ENCODE measurements around the gene DCX. TPM values are rescaled to one million over a fixed set of nuclear protein-coding genes. Genes with fewer than 3 reads are reported as not detected.

The DCX gene
- total RNA-seq, 1 donor from 2014 or later = 0.05 TPM

DNA sequence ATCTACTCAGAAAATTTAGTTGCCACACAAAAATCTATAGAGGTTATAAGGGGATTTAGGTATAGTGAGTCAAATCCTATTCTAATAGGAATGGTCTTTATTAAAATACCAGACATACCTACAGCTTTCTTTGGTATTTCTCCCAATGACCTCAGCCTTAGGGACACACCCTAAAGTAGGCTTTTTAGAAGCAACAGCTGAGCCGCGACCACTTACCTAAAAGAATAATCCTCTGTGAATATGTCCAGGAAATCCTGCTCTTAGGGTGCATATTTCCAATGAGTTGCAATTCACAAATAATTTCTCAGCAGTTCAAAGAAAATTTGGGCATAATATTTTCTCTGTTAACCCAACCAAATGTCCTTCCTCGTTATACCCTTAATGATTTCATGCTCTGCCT, 2.7 kb downstream of the DCX start:
- H3K27me3 ChIP-seq (ENCODE audit: low read depth) = peaks cover 5% of the 10 kb centered on the region
- no peaks in the 10 kb centered on the region for H3K36me3 ChIP-seq
- TF ChIP-seq, protein P1, sequence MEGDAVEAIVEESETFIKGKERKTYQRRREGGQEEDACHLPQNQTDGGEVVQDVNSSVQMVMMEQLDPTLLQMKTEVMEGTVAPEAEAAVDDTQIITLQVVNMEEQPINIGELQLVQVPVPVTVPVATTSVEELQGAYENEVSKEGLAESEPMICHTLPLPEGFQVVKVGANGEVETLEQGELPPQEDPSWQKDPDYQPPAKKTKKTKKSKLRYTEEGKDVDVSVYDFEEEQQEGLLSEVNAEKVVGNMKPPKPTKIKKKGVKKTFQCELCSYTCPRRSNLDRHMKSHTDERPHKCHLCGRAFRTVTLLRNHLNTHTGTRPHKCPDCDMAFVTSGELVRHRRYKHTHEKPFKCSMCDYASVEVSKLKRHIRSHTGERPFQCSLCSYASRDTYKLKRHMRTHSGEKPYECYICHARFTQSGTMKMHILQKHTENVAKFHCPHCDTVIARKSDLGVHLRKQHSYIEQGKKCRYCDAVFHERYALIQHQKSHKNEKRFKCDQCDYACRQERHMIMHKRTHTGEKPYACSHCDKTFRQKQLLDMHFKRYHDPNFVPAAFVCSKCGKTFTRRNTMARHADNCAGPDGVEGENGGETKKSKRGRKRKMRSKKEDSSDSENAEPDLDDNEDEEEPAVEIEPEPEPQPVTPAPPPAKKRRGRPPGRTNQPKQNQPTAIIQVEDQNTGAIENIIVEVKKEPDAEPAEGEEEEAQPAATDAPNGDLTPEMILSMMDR (IDR thresholded peaks at IDR 0.05; ENCODE audit: borderline replicate concordance) = no peak
- H3K27ac ChIP-seq (replicated peaks) = no peak overlapping the region
- no peak for DNase-seq
- no peak overlapping the region for H3K4me3 ChIP-seq
- no peaks in the 10 kb centered on the region for H3K9me3 ChIP-seq (replicated peaks)
- no peaks in the 10 kb centered on the region for H3K4me1 ChIP-seq
- intact Hi-C loops (cut with micrococcal nuclease) = no loop called here

DNA sequence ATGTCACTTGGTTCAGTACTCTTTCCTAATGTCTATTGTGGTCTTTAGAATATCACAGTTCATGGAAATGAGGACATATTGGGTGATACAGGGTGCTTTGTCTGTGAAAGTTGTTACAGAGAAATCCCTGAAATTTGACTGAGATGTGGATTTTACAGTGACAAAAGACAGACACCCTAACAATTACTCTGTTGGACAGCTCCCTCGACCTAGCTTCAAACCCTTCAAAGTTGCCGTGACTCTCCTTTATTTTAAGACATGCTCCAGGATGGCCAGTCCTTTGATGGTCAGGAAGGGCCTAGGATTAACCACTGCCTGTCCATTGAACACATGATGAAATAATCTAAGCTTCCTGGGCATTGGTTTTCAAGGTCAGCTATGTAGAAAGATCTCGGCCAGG, 4.0 kb downstream of the DCX start:
- Histone ChIP-seq H3K9me3 (replicated peaks) (no peaks in the 10 kb centered on the region), H3K27ac (replicated peaks) (no peak overlapping the region), H3K4me3 (no peak overlapping the region), H3K27me3 (ENCODE audit: low read depth) (peaks cover 5% of the 10 kb centered on the region), H3K4me1 (no peaks in the 10 kb centered on the region), H3K36me3 (no peaks in the 10 kb centered on the region)
- intact Hi-C loops (cut with micrococcal nuclease) = no loop called here
- DNase-seq = no peak
- TF ChIP-seq, protein P1 (IDR thresholded peaks at IDR 0.05; ENCODE audit: borderline replicate concordance) = no peak

DNA sequence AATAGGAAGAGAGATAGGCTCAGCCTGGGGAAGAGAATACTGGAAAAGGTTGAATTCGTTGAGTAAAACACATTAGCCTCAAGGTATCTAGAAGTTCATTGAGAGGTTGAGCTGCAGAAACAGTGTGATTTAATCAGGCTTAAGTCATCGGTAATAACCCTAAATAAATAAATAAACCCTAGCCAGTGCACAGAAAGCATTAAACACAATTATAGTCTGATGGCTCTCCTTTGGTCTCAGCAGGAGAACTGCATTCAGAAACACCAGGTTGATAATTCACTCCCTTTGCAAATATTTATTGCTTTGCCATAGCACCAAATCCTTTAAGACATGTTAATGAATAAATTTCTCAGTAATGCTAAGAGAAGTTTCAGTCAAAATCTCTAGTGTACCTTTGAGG, 9.6 kb downstream of the DCX start:
- intact Hi-C loops (cut with micrococcal nuclease) = no loop called here
- H3K9me3 ChIP-seq (replicated peaks) = no peaks in the 10 kb centered on the region
- TF ChIP-seq, protein P1 (IDR thresholded peaks at IDR 0.05; ENCODE audit: borderline replicate concordance) = no peak
- H3K27ac ChIP-seq (replicated peaks) = no peak overlapping the region
- no peaks in the 10 kb centered on the region for H3K36me3 ChIP-seq
- no peak overlapping the region for H3K4me3 ChIP-seq
- DNase-seq = no peak
- H3K4me1 ChIP-seq = no peaks in the 10 kb centered on the region
- H3K27me3 ChIP-seq (ENCODE audit: low read depth) = no peaks in the 10 kb centered on the region

DNA sequence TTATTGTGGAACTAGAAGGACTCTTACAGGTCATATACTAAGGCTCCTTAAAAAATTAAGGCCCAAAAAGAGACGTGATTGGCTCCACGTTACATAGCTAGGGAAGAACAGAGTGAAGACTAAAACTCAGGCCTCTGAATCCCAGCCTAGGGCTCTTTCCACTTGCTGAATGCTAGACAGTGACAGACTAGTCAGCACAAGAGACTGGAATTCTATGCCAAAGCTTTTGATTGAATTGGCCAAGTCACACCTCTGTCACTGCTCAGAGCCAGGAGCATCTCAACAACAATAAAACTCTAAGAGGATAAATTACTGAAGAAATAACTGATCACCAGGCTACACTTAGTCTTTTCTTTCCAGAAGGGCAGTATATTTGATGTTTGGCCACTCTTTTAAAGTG, 16.8 kb downstream of the DCX start:
- TF ChIP-seq, protein P1 (IDR thresholded peaks at IDR 0.05; ENCODE audit: borderline replicate concordance) = no peak
- no peaks in the 10 kb centered on the region for H3K9me3 ChIP-seq (replicated peaks)
- no peak overlapping the region for H3K4me3 ChIP-seq
- H3K27me3 ChIP-seq (ENCODE audit: low read depth) = no peaks in the 10 kb centered on the region
- H3K27ac ChIP-seq (replicated peaks) = peak overlapping the region; percentile 56
- no peak for DNase-seq
- no peaks in the 10 kb centered on the region for H3K4me1 ChIP-seq
- no peaks in the 10 kb centered on the region for H3K36me3 ChIP-seq
- intact Hi-C loops (cut with micrococcal nuclease) = no loop called here

DNA sequence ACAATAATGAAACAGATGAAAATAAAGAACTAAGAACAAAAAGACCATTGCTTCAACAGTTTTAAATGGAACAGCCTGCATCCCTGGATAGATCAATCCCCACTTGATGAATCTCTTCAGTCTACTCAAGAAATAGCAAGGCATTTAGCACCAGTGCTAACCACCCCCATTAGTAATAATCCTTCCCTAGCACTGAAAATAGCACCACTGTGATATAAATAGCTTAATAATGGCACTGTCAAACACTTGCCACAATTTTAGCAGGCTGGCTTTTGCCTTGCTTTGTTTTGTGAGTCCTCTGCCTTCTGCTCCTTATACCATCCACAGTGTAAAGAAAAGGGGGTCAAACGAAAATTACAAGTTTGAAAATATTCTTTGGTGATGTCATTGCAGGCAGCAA, 17.4 kb downstream of the DCX start:
- Histone ChIP-seq H3K36me3 (no peaks in the 10 kb centered on the region), H3K27me3 (ENCODE audit: low read depth) (no peaks in the 10 kb centered on the region), H3K27ac (replicated peaks) (peak overlapping the region; percentile 56), H3K9me3 (replicated peaks) (no peaks in the 10 kb centered on the region), H3K4me3 (no peak overlapping the region), H3K4me1 (no peaks in the 10 kb centered on the region)
- no peak for DNase-seq
- intact Hi-C loops (cut with micrococcal nuclease) = no loop called here
- TF ChIP-seq, protein P1 (IDR thresholded peaks at IDR 0.05; ENCODE audit: borderline replicate concordance) = no peak

Measured in left ventricle myocardium inferior (tissue), 1 donor.